ENCODE measurements around the gene HLA-DPB1.
"Not testable (repeated sequence)": the region's sequence is repeated elsewhere in the genome, so short reads cannot be mapped to it uniquely, and the experiment has no call there.

GRCh38 chr6:33063435-33063834 lies 12.4 kb upstream of the HLA-DPB1 start:
- not testable (repeated sequence) for TF ChIP-seq EZH2 (IDR thresholded peaks at IDR 0.05); POLR2AphosphoS5 (IDR thresholded peaks at IDR 0.05; ENCODE audit: borderline replicate concordance, low read depth, low read length); FOXP2 (optimal IDR thresholded peaks at IDR 0.05; ENCODE audit: control extremely low read depth, extremely low read length, insufficient read depth)

Measured in SK-N-MC (cell line).